Renal cortex interstitium (tissue), 15 donors: ENCODE results near the gene FIZ1. TPM values are rescaled to one million over a fixed set of nuclear protein-coding genes. Genes with fewer than 3 reads are reported as not detected.

Experiments
- DNase-seq, 11 donors: peaks; one replicate each; pipeline ENCODE4 v3.0.0-alpha.2; 2013; ENCODE audit warnings: low read depth in 9 of 11, low spot score in 4 of 11; ENCODE audit errors: extremely low read depth in 1 of 11
- long read RNA-seq, 16 experiments: transcript quantifications; one replicate each; lab custom pipeline, GENCODE V29; 2026
- polyA plus RNA-seq, 3 donors: library from polyadenylated mRNA; unstranded; fragments of 120-200 nt; gene quantifications; one replicate each; pipeline ENCODE4 v1.2.1, GENCODE V29; 2013; ENCODE audit not compliant: insufficient read length in 3 of 3

The FIZ1 gene, protein sequence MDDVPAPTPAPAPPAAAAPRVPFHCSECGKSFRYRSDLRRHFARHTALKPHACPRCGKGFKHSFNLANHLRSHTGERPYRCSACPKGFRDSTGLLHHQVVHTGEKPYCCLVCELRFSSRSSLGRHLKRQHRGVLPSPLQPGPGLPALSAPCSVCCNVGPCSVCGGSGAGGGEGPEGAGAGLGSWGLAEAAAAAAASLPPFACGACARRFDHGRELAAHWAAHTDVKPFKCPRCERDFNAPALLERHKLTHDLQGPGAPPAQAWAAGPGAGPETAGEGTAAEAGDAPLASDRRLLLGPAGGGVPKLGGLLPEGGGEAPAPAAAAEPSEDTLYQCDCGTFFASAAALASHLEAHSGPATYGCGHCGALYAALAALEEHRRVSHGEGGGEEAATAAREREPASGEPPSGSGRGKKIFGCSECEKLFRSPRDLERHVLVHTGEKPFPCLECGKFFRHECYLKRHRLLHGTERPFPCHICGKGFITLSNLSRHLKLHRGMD
- polyA plus RNA-seq = 10 to 100 TPM; 20.1 to 24.5 (median 23.9) TPM
- long read RNA-seq, donor 1, full-length matches to known transcripts = 8 of 15 reads
- long read RNA-seq, donor 1, partial matches to known transcripts = 7 of 15 reads
- long read RNA-seq, donor 1, other reads (novel, unspliced or antisense) = 0 of 15 reads
- long read RNA-seq, donor 2, full-length matches to known transcripts = 7 of 170 reads
- long read RNA-seq, donor 2, partial matches to known transcripts = 141 of 170 reads
- long read RNA-seq, donor 2, other reads (novel, unspliced or antisense) = 22 of 170 reads
- long read RNA-seq, donor 3, full-length matches to known transcripts = 8 of 21 reads
- long read RNA-seq, donor 3, partial matches to known transcripts = 13 of 21 reads
- long read RNA-seq, donor 3, other reads (novel, unspliced or antisense) = 0 of 21 reads
- long read RNA-seq, donor 4, full-length matches to known transcripts = 2 of 13 reads
- long read RNA-seq, donor 4, partial matches to known transcripts = 11 of 13 reads
- long read RNA-seq, donor 4, other reads (novel, unspliced or antisense) = 0 of 13 reads
- long read RNA-seq, donor 5, transcript FIZ1-201 (3 exons, 2,660 nt) = major isoform, 11 of 95 reads
- long read RNA-seq, donor 5, partial matches to known transcripts = 84 of 95 reads
- long read RNA-seq, donor 5, other reads (novel, unspliced or antisense) = 0 of 95 reads
- long read RNA-seq, donor 6, full-length matches to known transcripts = 10 of 22 reads
- long read RNA-seq, donor 6, partial matches to known transcripts = 12 of 22 reads
- long read RNA-seq, donor 6, other reads (novel, unspliced or antisense) = 0 of 22 reads
- long read RNA-seq, donor 7, full-length matches to known transcripts = 10 of 20 reads
- long read RNA-seq, donor 7, partial matches to known transcripts = 10 of 20 reads
- long read RNA-seq, donor 7, other reads (novel, unspliced or antisense) = 0 of 20 reads
- long read RNA-seq, donor 8, full-length matches to known transcripts = 14 of 34 reads
- long read RNA-seq, donor 8, partial matches to known transcripts = 20 of 34 reads
- long read RNA-seq, donor 8, other reads (novel, unspliced or antisense) = 0 of 34 reads
- long read RNA-seq, donor 9, full-length matches to known transcripts = 9 of 17 reads
- long read RNA-seq, donor 9, partial matches to known transcripts = 8 of 17 reads
- long read RNA-seq, donor 9, other reads (novel, unspliced or antisense) = 0 of 17 reads
- long read RNA-seq, donor 10, partial matches to known transcripts = 0 of 2 reads
- long read RNA-seq, donor 10, other reads (novel, unspliced or antisense) = 0 of 2 reads
- long read RNA-seq, donor 11, full-length matches to known transcripts = 9 of 20 reads
- long read RNA-seq, donor 11, partial matches to known transcripts = 0 of 20 reads
- long read RNA-seq, donor 11, other reads (novel, unspliced or antisense) = 11 of 20 reads
- long read RNA-seq, donor 12, partial matches to known transcripts = 8 of 12 reads
- long read RNA-seq, donor 12, other reads (novel, unspliced or antisense) = 0 of 12 reads
- long read RNA-seq, donor 13, full-length matches to known transcripts = 12 of 64 reads
- long read RNA-seq, donor 13, partial matches to known transcripts = 52 of 64 reads
- long read RNA-seq, donor 13, other reads (novel, unspliced or antisense) = 0 of 64 reads
- long read RNA-seq, donor 14, full-length matches to known transcripts = 5 of 29 reads
- long read RNA-seq, donor 14, partial matches to known transcripts = 24 of 29 reads
- long read RNA-seq, donor 14, other reads (novel, unspliced or antisense) = 0 of 29 reads
- long read RNA-seq, donor 15, partial matches to known transcripts = 0 of 4 reads
- long read RNA-seq, donor 15, other reads (novel, unspliced or antisense) = 0 of 4 reads
- long read RNA-seq, donor 16, full-length matches to known transcripts = 17 of 79 reads
- long read RNA-seq, donor 16, partial matches to known transcripts = 62 of 79 reads
- long read RNA-seq, donor 16, other reads (novel, unspliced or antisense) = 0 of 79 reads

- peak; percentile 98 to 100 (median 99) for DNase-seq
Measured at GRCh38 chr19:55599468-55599841, at the start of gene FIZ1. TSS of gene FIZ1 (minus strand) at chr19:55599517. CDS start at chr19:55597865, 1,652 bp downstream.

DNA sequence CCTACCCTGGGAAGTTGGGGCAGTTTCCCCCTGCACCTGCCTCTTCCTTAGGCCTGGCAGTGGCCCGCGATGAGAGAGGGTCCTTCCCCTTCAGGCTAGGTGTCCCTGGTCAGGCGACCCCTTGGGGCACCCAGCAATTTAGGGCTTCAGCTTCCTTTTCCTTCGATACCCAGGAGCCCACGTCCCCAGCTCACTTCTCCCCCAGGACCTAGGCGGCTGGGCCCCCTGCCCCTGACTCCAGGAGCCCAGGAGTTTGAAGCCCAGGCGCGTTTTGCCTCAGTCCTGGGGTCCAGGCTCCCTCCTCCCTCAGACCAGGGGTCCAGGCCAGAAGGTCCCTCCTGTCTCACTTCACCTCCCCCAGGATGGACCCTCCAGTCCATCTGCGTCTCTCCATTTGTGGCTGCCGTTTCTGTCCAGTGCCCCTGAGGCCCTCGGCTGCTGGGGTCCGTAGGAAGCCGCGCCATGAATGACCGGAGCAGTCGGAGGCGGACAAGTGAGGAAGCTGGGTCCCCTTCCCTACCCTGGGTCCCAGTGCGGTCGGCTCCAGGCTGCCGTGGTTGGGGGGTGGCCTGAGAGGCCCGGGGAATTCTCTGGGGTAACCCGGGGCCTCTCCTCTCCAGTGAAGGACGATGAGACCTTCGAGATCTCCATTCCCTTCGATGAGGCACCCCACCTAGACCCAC is 49.4 kb upstream of the FIZ1 start:
- no peak for DNase-seq

- peak in 5 of 11 donors; percentile 59 to 79 (median 74) for DNase-seq
Measured at GRCh38 chr19:55647732-55648584, 48.6 kb upstream of the FIZ1 start, which contains the start of gene CCDC106. TSS of gene CCDC106 (plus strand) at chr19:55648212. CDS start at chr19:55649047, 835 bp downstream.

- no peak for DNase-seq
Measured at GRCh38 chr19:55646889-55647731, 47.8 kb upstream of the FIZ1 start.

DNA sequence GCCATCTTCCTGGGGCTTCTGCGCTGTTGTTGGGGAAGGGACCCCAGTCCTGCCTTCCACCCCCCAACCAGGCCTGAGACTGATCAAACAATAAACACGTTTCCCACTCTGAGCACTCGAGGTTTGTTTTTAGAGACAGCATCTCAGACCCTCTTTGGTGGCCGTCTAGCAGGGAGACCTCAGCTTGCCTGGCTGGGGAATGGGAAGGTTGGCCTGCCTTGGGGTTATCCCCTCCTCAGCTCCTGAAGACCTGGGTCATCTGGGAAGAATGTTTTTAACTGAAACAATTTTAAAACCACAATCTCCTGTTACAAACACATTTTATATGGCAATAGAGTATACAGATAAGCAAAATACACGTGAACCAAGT is 46.2 kb upstream of the FIZ1 start:
- no peak for DNase-seq

- DNase-seq = no peak
Measured at GRCh38 chr19:55644842-55645511, 45.7 kb upstream of the FIZ1 start.

DNA sequence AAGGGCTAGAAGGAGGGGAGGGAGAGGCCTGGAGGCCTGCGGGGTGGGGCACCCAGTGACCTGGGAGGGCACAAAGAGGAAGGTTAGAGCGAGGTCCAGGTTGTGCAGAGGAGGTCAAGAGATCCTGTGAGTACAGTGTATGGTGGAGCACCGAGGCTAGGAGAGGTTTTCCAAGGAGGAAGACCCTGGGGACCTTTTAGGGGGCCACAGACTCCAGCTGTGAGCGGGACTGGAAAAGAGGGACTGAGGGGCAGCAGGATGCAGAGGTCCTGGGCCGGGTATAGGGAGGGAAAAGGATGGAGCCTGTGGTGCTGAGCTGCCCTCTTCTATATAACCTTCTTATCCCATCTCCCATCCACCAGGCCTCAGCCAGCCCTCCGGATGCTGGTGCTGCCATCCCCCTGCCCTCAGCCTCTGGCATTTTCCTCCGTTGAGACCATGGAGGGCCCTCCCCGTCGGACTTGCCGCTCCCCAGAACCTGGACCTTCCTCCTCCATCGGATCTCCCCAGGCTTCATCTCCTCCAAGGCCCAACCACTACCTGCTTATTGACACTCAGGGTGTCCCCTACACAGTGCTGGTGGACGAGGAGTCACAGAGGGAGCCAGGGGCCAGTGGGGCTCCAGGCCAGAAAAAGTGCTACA is 45.0 kb upstream of the FIZ1 start:
- DNase-seq = no peak

DNA sequence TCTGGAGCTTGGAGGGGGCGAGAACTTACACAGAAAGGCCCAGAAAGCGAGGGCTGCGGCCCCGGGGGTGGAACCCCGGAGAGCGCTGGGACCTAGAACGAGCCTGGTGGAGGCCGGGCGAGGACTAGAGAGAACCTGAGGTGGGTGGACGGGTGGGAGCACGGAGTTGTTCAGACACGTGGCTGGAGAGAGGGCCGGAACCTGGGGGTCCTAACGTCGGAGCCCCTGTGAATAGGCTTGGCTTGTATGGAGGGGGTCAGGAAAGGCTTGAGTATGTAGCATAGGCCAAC is 44.5 kb upstream of the FIZ1 start:
- DNase-seq = no peak

DNA sequence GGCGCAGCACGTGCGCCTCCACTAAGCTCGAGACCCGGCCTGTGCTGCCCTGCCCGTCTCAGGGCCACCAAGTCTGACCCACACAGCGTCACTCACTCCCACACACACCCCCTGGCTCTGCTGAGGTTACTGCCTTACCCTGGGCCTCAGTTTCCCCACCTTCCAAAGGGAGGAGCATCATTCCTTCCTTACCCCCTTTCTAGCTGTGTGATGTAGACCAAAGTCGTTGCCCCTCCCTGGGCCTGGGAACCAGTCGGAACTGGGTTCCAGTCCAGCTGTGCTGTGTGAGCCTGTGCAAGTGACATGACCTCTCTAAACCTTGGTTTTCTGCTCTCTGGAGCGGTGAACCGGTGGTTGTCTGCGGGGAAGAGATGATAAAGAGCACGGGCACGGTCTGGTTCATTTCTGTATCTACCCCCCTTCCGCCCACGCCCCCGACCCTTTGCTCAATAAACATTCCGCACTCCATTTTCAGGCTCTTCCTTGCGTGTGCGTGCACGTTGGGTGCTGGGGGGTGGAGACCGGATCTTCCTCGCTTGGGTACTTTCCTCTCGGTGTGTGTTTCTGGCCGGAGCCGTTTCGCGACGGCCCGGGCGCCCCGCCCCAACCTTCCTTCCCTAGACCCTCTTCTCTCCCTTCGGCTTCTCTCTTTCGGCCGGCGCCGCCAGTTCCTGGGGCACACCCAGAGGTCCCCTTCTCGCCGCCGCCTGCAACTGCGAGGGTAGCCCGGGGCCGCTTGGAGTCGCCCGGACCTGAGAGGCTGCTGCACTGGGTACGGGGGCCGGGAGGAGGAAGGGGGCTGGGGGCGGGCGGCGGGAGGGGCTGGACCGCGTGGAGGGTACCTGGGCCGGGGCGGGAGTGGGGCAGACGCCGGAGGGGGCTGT is 43.9 kb upstream of the FIZ1 start, which contains the start of gene ZNF581:
Gene ZNF581, plus strand, starts transcription at position 647 of the 884 bp plus-strand sequence. CDS start 923 bp downstream, outside the sequence.
- DNase-seq = peak in 3 of 11 donors; percentile 54 to 65 (median 62)

- DNase-seq = no peak
Measured at GRCh38 chr19:55642153-55643002, 43.1 kb upstream of the FIZ1 start.

DNA sequence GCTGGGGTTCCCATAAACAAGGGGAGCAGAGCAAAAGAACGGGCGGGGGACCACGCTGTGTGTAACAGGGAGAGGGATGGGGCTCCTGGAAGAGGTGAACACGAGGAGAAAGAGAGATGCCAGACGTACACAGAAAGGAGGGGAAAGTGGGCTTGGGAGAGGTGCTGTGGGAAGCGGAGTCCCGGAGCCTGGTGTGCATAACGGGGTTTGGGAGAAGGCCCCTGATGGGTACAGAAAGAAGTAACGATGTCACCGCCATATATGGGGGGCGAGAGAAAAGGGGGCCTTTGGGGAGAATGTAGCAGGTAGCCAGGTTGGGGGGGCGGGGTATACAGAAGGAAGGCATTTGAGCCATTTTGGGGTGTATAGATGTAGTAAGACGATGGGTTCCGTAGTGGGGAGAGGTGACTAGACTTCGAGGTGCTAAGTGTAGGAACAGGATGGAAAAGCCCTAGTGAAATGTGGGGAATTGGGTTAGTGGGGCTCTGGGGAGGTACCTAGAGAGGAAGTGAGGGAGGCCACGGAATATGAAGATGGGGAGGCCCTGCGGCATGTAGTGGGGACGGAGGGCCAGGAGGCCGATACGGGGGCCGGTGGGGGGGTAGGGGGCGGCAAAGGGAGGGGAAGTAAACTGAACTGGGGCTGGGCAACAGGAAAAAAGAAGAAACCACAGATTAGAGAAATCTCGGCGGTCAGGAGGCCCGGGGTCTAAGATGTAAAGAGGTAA is 42.3 kb upstream of the FIZ1 start:
- DNase-seq = no peak
